MCF 10A (cell line): ENCODE measurements around the gene MUSK. TPM values are rescaled to one million over a fixed set of nuclear protein-coding genes. Genes with fewer than 3 reads are reported as not detected.
"Not testable (repeated sequence)": the region's sequence is repeated elsewhere in the genome, so short reads cannot be mapped to it uniquely, and the experiment has no call there.

ENCODE experiments used
- BruUV-seq: library from RNA; stranded (reverse); fragments of 400-500 nt; replicated peaks from 2 replicates; lab custom pipeline; 2021; lab: Mats Ljungman, UMichigan
- CTCF ChIA-PET: fragments of 300-600 bp; sonication (Branson Sonifier 250); formaldehyde crosslinking; extraction: SDS; loops from one replicate; lab custom pipeline; 2021; ENCODE audit warnings: antibody characterized with exemption, inconsistent platforms; lab: Yijun Ruan, JAX
- POLR2A ChIA-PET: fragments of 300-600, 350-650 bp; sonication (Branson Sonifier 250); formaldehyde crosslinking; extraction: SDS; loops from one replicate; lab custom pipeline; 2020; ENCODE audit warnings: antibody characterized with exemption, inconsistent platforms; lab: Yijun Ruan, JAX
- DNase-seq: peaks from one replicate; pipeline ENCODE4 v3.0.0-alpha.2; 2018; ENCODE audit not compliant: unreplicated experiment
- H3K27ac Mint-ChIP-seq: one replicate; pipeline ENCODE4 v1.8.0; 2022; ENCODE audit warnings: mild to moderate bottlenecking, low read depth, mixed read lengths; ENCODE audit not compliant: unreplicated experiment
- H3K27me3 Mint-ChIP-seq: one replicate; pipeline ENCODE4 v1.8.0; 2022; ENCODE audit warnings: mixed read lengths; ENCODE audit not compliant: insufficient read depth, unreplicated experiment
- H3K36me3 Mint-ChIP-seq: one replicate; pipeline ENCODE4 v1.8.0; 2022; ENCODE audit warnings: mild to moderate bottlenecking, moderate library complexity, mixed read lengths; ENCODE audit not compliant: insufficient read depth, unreplicated experiment
- H3K4me1 Mint-ChIP-seq: one replicate; pipeline ENCODE4 v1.8.0; 2022; ENCODE audit warnings: mixed read lengths; ENCODE audit not compliant: insufficient read depth, unreplicated experiment
- H3K4me3 Mint-ChIP-seq: one replicate; pipeline ENCODE4 v1.8.0; 2022; ENCODE audit warnings: mild to moderate bottlenecking, moderate library complexity, mixed read lengths; ENCODE audit not compliant: unreplicated experiment
- H3K9me3 Mint-ChIP-seq: one replicate; pipeline ENCODE4 v1.8.0; 2022; ENCODE audit warnings: mixed read lengths; ENCODE audit not compliant: unreplicated experiment
- CTCF ChIP-seq: fragments of 200-600 bp; IDR thresholded peaks from one replicate; pipeline ENCODE4 v1.8.0; 2022; ENCODE audit warnings: antibody characterized with exemption, mild to moderate bottlenecking; ENCODE audit not compliant: unreplicated experiment
- intact Hi-C: fragments of 100-400 bp; cut with micrococcal nuclease; formaldehyde crosslinking; loops from 2 replicates; pipeline ENCODE4 v1.14.1; 2022
- total RNA-seq: library from RNA; stranded (reverse); gene quantifications from 2 replicates; pipeline ENCODE4 v1.2.3, GENCODE V29; 2022

MUSK gene
- total RNA-seq, 1 experiment from 2014 or later: not detected

DNA sequence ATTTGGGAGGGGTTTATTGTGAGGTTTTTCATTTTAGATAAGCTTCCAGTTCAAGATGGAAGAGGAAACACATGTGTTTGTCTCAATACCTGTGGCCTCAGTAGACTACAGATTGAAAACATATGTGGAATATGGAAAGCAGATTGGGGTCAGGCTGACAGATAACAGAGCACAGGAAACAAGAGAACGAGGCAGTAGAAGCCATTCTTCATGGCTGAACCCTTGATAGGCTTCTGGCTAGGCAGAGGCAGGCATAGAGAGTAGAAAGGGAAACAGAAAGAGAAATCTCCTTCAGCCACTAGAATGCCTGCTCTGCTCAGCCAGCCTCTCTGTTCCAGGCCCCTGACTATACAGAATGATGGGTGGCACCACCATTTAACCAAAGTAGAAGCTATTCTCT lies 152.5 kb downstream of the MUSK start:
- ChIA-PET POLR2A (interaction anchor here (0.6 kb wide), 1 partner anchor 21 kb away, joined by 3 read pairs; no protein-coding TSS in a partner anchor), CTCF (interaction anchor here (0.5 kb wide), 1 partner anchor 110 kb away, joined by 3 read pairs; no protein-coding TSS in a partner anchor)
- DNase-seq: no peak
- H3K27me3 Mint-ChIP-seq: no peaks in the 10 kb centered on the region
- peak overlapping the region; percentile 33 for H3K27ac Mint-ChIP-seq
- no peak for TF ChIP-seq CTCF
- H3K4me1 Mint-ChIP-seq: no peaks in the 10 kb centered on the region
- no peak overlapping the region for H3K4me3 Mint-ChIP-seq
- H3K9me3 Mint-ChIP-seq: peaks cover 5% of the 10 kb centered on the region
- BruUV-seq: no TSS peak
- no peaks in the 10 kb centered on the region for H3K36me3 Mint-ChIP-seq
- intact Hi-C loops: no loop called here

DNA sequence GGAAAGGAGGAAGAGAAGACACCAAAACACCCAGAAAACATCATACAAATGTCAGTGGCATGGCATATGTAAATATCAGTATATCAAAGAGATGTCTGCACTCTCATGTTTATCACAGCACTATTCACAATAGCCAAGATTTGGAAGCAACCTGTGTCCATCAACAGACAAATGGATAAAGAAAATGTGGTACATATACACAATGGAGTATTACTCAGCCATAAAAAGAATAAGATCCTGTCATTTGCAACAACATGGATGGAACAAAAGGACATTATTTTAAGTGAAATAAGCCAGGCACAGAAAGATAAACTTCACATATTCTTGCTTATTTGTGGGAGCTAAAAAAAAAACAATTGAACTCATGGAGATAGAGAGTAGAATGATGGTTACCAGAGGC lies 156.5 kb downstream of the MUSK start:
- H3K27ac Mint-ChIP-seq, POLR2A ChIA-PET, intact Hi-C loops, H3K36me3 Mint-ChIP-seq, CTCF ChIA-PET, DNase-seq, BruUV-seq, H3K9me3 Mint-ChIP-seq, H3K27me3 Mint-ChIP-seq, H3K4me3 Mint-ChIP-seq, H3K4me1 Mint-ChIP-seq: not testable (repeated sequence)

GRCh38 chr9:110825950-110826349 lies 157.4 kb downstream of the MUSK start:
- Mint-ChIP-seq H3K4me1 (no peaks in the 10 kb centered on the region), H3K27ac (no peak overlapping the region), H3K4me3 (no peak overlapping the region), H3K36me3 (no peaks in the 10 kb centered on the region), H3K27me3 (no peaks in the 10 kb centered on the region), H3K9me3 (peaks cover 5% of the 10 kb centered on the region)
- no TSS peak for BruUV-seq
- no peak for DNase-seq
- TF ChIP-seq CTCF: no peak
- intact Hi-C loops: no loop called here
- ChIA-PET POLR2A (no interaction called here), CTCF (no interaction called here)

GRCh38 chr9:110826400-110826799 lies 157.8 kb downstream of the MUSK start:
- H3K36me3 Mint-ChIP-seq, H3K27ac Mint-ChIP-seq, POLR2A ChIA-PET, H3K4me1 Mint-ChIP-seq, H3K9me3 Mint-ChIP-seq, DNase-seq, H3K27me3 Mint-ChIP-seq, CTCF ChIA-PET, BruUV-seq, H3K4me3 Mint-ChIP-seq, intact Hi-C loops: not testable (repeated sequence)

DNA sequence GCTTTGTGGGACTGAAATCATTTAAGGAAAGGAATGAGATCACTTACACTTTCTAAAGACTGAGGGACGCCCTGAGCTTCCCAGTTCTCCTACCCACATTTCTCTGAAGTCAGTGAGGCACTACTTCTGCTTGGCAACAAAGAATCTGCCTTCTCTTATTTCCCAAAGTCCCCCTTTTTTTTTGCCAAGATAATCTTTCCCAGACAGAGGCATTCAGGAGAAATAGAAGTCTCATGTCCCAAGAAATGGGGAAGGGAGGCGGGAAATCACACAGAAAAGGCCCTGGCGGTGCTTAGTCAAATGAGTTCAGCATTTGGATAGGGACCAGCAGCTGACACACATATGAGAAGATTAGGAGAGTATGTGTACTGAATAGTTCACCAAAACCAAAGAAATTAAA lies 159.7 kb downstream of the MUSK start:
- Mint-ChIP-seq H3K9me3 (peaks cover 5% of the 10 kb centered on the region), H3K4me1 (no peaks in the 10 kb centered on the region), H3K4me3 (no peak overlapping the region), H3K27me3 (no peaks in the 10 kb centered on the region), H3K27ac (no peak overlapping the region), H3K36me3 (no peaks in the 10 kb centered on the region)
- no TSS peak for BruUV-seq
- intact Hi-C loops: no loop called here
- no peak for DNase-seq
- no peak for TF ChIP-seq CTCF
- CTCF ChIA-PET: interaction anchor here (0.7 kb wide), 1 partner anchor 384 kb away, joined by 3 read pairs; no protein-coding TSS in a partner anchor
- POLR2A ChIA-PET: interaction anchor here (0.7 to 0.8 kb wide), 2 partner anchors 9 to 36 kb away, joined by 3 read pairs; no protein-coding TSS in a partner anchor
